DOHH2 (cell line): ENCODE data around the gene HIBADH.

ENCODE experiments used
- CTCF ChIP-seq: fragments of 200-600 bp; sonication (generic); IDR thresholded peaks from one replicate; pipeline ENCODE4 v1.5.1; 2014; ENCODE audit warnings: antibody characterized with exemption, mild to moderate bottlenecking, low read depth, low read length; ENCODE audit not compliant: poor library complexity, severe bottlenecking
- EZH2phosphoT487 ChIP-seq: fragments of 200-600 bp; sonication (generic); IDR thresholded peaks from 2 replicates; pipeline ENCODE4 v1.6.1; 2017; ENCODE audit warnings: borderline replicate concordance, mild to moderate bottlenecking, antibody characterized with exemption, low read length, moderate library complexity, mixed read lengths

DNA sequence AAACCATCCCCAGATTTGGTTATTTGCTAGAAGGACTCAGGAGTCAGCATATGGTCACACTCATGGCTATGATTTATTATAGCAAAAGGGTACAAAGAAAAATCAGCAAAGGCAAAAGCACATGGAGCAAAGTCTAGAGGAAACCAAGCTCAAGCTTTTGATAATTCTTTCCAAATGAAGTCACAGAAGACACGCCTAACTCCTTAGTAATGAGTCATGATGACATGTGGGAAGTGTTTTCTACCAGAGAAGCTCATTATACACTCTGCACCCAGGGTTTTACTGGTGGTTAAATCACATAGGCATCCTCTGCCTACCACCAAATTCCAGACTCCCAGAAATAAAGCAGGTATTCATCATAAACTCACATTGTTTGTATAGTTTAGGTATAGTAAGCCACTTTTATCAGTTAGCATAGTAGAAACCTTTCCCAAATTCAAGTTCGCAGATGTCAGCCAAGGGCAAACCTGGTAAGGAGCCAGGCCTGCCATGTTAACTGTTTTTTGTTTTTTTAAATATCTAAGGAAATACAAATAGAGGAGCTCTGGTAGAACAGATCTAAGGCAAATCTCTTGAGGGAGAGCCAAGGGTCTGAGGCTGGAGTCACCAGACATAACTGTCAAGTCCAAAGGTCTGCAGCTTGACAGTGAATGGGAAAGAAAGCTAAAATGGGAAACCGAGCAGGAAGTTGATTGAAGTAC, 15.4 kb upstream of the HIBADH start:
- TF ChIP-seq CTCF (no peak), EZH2phosphoT487 (no peak)
